Stimulated activated CD4-positive, alpha-beta T cell treated with anti-CD3 and anti-CD28 coated beads, Interleukin-4, amount 100 ng/mL, for 1 hour (primary cell): Measurements from ENCODE around the gene GSDME.
"Not testable (repeated sequence)": the region's sequence is repeated elsewhere in the genome, so short reads cannot be mapped to it uniquely, and the experiment has no call there.

Experiments
- DNase-seq: peaks from one replicate; pipeline ENCODE4 v3.0.0-alpha.2; 2020

GSDME gene

DNA sequence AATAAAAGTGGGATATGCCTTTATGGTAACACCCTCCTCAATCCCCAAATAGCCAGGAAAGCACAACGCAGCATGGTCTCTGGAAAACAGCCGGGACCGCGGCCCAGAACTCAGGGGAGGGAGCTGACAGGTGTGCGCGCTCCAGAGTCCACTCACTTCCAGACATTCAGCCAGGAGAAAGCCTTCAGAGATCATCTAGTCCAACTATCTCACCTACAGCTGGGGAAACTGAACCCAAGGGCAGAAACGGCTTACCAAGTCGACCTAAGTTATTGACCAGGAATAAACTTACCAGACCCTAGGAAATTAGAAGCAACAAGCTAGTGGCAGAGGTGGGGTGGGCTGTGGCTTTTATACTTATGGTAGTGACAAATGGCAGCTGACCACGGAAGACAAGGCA lies 16.4 kb downstream of the GSDME start:
- no peak for DNase-seq

DNA sequence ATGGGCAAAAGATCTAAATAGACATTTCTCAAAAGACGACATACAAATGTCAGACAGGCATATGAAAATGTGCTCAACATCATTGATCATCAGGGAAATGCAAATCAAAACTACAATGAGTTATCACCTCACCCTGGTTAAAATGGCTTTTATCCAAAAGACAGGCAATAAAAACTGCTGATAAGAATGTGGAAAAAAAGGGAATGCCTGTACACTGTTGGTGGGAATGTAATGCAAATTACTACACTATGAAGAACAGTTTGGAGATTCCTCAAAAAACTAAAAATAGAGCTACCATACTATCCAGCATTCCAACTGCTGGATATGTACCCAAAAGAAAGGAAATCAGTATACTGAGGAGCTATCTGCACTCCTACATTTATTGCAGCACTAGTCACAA lies 18.0 kb downstream of the GSDME start:
- DNase-seq = no peak

- DNase-seq = no peak
Observed at GRCh38 chr7:24738577-24738976, 18.7 kb downstream of the GSDME start.

DNA sequence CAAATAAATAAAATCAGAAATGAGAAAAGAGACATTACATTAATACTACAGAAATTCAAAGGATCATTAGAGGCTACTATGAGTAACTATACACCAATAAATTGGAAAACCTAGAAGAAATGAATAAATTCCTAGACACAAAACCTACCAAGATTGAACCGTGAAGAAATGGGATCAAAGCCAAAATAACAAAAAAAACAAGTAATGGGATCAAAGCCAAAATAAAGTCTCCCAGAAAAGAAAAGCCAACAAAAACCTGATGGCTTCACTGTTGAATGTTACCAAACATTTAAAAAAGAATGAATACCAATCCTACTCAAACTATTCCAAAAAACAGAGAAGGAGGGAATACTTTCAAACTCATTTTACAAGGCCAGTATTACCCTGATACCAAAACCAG lies 20.0 kb downstream of the GSDME start:
- DNase-seq = no peak

GRCh38 chr7:24735594-24735993 lies 21.7 kb downstream of the GSDME start:
- not testable (repeated sequence) for DNase-seq

DNA sequence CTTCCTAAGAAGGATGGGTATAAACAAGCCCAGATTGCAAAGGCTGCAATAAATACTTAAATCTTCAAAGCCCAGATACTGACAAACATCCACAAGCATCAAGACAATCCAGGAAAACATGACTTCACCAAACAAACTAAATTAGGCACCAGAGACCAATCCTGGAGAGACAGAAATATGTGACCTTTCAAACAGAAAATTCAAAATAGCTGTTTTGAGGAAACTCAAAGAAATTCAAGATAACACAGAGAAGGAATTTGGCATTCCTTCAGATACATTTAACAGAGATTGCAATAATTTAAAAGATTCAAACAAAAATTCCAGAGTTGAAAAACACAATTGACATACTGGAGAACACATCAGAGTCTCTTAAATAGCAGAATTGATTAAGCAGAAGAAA lies 23.0 kb downstream of the GSDME start:
- DNase-seq = no peak

- DNase-seq = no peak
Observed at GRCh38 chr7:24733414-24734060, 23.7 kb downstream of the GSDME start.

DNA sequence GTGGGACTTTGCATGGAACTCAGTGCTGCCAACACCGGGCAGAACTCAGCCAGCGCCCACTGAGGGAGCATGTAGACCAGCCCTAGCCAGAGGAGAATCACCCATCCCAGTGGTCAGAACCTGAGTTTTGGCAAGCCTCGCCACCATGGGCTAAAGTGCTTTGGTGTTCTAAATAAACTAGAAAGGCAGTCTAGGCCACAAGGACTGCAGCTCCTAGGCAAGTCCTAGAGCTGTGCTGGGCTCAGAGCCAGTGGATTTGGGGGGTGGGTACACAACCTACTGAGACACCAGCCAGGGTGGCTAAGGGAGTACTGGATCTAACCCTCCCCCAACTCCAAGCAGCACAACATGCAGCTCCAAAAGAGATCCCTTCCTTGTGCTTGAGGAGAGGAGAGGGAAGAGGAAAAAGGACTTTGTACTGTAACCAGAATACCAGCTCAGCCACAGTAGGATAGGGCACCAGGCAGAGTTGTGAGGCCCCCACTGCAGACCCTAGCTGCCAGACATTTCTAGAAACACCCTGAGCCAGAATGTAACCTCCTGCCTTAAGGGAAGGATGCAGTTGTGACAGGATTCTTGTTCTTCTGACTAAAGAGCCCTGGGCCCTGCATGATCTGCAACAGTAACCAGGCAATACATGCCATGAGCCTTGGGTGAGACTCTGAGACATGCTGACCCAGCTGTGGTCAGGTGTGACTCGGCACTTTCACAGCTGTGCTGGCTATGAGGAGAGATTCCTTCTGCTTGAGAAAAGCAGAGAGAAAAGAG lies 24.4 kb downstream of the GSDME start:
- DNase-seq = no peak

DNA sequence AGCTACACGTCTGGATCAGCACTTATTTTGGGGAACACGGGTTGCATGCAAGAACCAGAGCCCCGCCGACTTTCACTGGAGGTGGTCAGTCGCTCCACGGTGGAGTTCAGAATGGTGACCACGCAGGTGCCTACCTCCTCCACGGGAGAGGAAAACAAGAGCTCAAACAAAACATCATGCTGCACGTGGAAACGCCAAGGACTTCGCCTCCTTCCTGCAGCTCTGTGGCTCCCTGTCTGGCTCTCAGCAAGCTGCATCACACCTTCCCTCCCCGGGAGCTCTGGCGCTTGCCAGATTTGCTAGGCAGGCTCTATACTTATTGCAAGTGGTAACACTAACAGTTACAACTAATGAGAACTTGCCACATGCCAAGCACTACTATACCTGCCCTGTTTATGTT lies 26.0 kb downstream of the GSDME start:
- no peak for DNase-seq

- no peak for DNase-seq
Observed at GRCh38 chr7:24730018-24730369, 27.3 kb downstream of the GSDME start.

GRCh38 chr7:24729365-24730017 lies 27.8 kb downstream of the GSDME start:
- DNase-seq = no peak

DNA sequence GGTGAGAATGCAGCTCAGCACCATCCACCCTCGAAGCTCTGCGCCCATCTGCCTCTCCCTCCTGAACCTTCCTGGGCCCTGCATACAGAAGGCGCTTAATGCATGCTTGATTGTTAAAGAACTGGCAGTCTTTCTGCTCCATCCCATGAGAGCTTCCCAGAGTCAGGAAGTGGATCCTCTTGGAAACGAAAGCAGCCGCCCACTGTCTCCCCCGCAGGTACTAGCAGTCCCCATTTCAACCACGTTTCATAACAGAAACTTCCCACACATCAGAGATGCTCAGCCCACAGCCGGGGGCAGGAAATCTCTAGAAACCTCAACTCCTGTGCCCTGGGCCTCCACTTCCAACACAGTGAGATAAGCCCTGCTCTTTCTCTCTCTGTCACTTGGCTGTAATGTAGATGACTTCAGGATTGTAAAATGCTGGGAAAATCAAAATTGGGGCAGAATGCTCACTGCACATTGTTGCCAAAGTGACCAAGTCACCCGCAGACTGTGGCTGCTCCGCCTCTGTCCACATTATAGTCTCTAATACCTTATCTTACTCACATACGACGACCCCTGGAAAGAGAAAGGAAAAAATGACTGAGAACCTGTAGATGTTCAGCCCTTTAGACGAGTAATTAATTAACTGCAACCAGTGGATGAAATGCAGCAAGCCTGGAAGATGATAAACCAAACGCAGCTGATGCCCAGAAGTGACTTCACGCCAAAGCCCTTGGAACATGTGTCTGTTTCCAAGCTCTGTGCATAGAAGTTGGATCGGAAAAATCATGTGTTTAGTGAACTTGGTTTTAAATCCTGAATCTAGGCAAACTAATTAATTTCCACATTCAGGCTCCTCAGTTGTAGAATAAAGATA lies 28.5 kb downstream of the GSDME start:
- DNase-seq = peak; percentile 17

- no peak for DNase-seq
Observed at GRCh38 chr7:24728121-24728500, 29.2 kb downstream of the GSDME start.

- no peak for DNase-seq
Observed at GRCh38 chr7:24727154-24728120, 29.8 kb downstream of the GSDME start.

- no peak for DNase-seq
Observed at GRCh38 chr7:24725554-24726241, 31.6 kb downstream of the GSDME start.

GRCh38 chr7:24724451-24725190 lies 32.6 kb downstream of the GSDME start:
- DNase-seq = no peak

GRCh38 chr7:24723178-24723530 lies 34.1 kb downstream of the GSDME start:
- no peak for DNase-seq

- no peak for DNase-seq
Observed at GRCh38 chr7:24722386-24723177, 34.7 kb downstream of the GSDME start.

GRCh38 chr7:24721481-24722001 lies 35.7 kb downstream of the GSDME start:
- DNase-seq = no peak

- no peak for DNase-seq
Observed at GRCh38 chr7:24720283-24720682, 37.0 kb downstream of the GSDME start.
